Measurements from ENCODE around the gene P3H2.

DNA sequence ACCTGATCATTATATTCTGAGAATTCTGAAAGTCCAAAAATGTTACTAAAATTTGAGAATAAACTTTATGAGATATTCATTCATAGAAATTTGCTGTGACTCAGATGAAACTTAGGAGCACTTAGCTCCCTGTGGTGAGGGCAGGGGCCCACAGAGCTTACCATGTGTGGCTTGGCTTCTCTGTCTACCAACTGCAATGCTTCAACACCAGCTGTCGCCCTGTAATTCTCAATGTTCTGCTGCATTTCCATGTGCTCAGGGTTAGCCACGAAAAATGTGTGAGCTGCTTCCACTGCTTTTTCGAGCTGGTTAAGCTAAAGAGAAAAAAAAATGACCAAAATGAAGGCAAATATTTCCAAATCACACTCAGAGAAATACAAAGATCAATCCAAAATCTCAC lies 125.6 kb downstream of the P3H2 start:
- TF ChIP-seq, protein P1, sequence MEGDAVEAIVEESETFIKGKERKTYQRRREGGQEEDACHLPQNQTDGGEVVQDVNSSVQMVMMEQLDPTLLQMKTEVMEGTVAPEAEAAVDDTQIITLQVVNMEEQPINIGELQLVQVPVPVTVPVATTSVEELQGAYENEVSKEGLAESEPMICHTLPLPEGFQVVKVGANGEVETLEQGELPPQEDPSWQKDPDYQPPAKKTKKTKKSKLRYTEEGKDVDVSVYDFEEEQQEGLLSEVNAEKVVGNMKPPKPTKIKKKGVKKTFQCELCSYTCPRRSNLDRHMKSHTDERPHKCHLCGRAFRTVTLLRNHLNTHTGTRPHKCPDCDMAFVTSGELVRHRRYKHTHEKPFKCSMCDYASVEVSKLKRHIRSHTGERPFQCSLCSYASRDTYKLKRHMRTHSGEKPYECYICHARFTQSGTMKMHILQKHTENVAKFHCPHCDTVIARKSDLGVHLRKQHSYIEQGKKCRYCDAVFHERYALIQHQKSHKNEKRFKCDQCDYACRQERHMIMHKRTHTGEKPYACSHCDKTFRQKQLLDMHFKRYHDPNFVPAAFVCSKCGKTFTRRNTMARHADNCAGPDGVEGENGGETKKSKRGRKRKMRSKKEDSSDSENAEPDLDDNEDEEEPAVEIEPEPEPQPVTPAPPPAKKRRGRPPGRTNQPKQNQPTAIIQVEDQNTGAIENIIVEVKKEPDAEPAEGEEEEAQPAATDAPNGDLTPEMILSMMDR (IDR thresholded peaks at IDR 0.05) = no peak
- TF ChIP-seq POLR2A (IDR thresholded peaks at IDR 0.05) = no peak

All from thyroid gland (tissue), 4 donors.